Sigmoid colon (tissue), 7 donors: ENCODE measurements around the gene GAS6. TPM values are rescaled to one million over a fixed set of nuclear protein-coding genes. Genes with fewer than 3 reads are reported as not detected.

Experiments
- DNase-seq: peaks from one replicate; pipeline ENCODE4 v3.0.0-alpha.2; 2019
- H3K27ac ChIP-seq, 4 donors: fragments of 200-600 bp; sonication (generic); one replicate each; pipeline ENCODE4 v1.5.1; 2016 to 2019; ENCODE audit warnings: mild to moderate bottlenecking in 1 of 4
- H3K27me3 ChIP-seq, 3 donors: fragments of 200-600 bp; sonication (generic); one replicate each; pipeline ENCODE4 v1.5.1; 2019; ENCODE audit warnings: mild to moderate bottlenecking in 1 of 3
- H3K36me3 ChIP-seq, 4 donors: fragments of 200-600 bp; sonication (generic); one replicate each; pipeline ENCODE4 v1.5.1; 2016 to 2019
- H3K4me1 ChIP-seq, 4 donors: fragments of 200-600 bp; sonication (generic); one replicate each; pipeline ENCODE4 v1.5.1; 2017 to 2019
- H3K4me3 ChIP-seq, 4 donors: fragments of 200-600 bp; sonication (generic); one replicate each; pipeline ENCODE4 v1.5.1; 2017 to 2019; ENCODE audit warnings: mild to moderate bottlenecking in 2 of 4, moderate library complexity in 1 of 4
- H3K9me3 ChIP-seq, 4 donors: fragments of 200-600 bp in 3 of 4; sonication (generic) in 3 of 4; one replicate each; pipeline versions ENCODE4 v1.5.1 to v1.6.1; 2013 to 2019
- EP300 ChIP-seq, 4 donors: sonication (generic); formaldehyde crosslinking; IDR thresholded peaks; one replicate each; pipeline ENCODE4 v1.6.1; 2017; ENCODE audit warnings: antibody characterized with exemption in 4 of 4
- POLR2A ChIP-seq, 2 donors: fragments of 450-650 bp; IDR thresholded peaks; one replicate each; pipeline ENCODE4 v1.6.1; 2016; ENCODE audit warnings: antibody characterized with exemption in 2 of 2, mild to moderate bottlenecking in 2 of 2, moderate library complexity in 2 of 2
- POLR2AphosphoS5 ChIP-seq, 4 donors: sonication (generic); formaldehyde crosslinking; IDR thresholded peaks; one replicate each; pipeline ENCODE4 v1.6.1; 2017; ENCODE audit warnings: antibody characterized with exemption in 4 of 4
- WGBS, 2 donors: extraction: QIAGEN DNeasy Blood & Tissue Kit; methylation state at CpG; one replicate each; pipeline ENCODE4 v1.1.7; 2013; 5-methylcytosine and 5-hydroxymethylcytosine counted together
- intact Hi-C: fragments of 100-400 bp; cut with DNase I; formaldehyde crosslinking; loops from one replicate; pipeline ENCODE4 v1.15.1; 2023
- polyA plus RNA-seq, 3 donors: library from polyadenylated mRNA; stranded (reverse); fragments of 200-250 nt; gene quantifications; one replicate each; pipeline ENCODE4 v1.2.3, GENCODE V29; 2013
- total RNA-seq, 4 donors: library from RNA; depleted of rRNA; stranded (reverse); fragments of >200 nt; gene quantifications; one replicate each; pipeline ENCODE4 v1.1.0, GENCODE V29; 2016
- TF ChIP-seq, protein P1 (sequence below), 4 experiments: fragments of 450-650 bp in 3 of 4; fragments of 200-600 bp in 1 of 4; IDR thresholded peaks; one replicate each; pipeline ENCODE4 v1.5.1; 2016 to 2019; ENCODE audit warnings: antibody characterized with exemption in 4 of 4, mild to moderate bottlenecking in 3 of 4, moderate library complexity in 2 of 4
- donor health status: healthy with polysubstance abuse.
- donor health status: Bipolar disorder and iron deficiency.
- donor health status: healthy.

The GAS6 gene
- total and polyA plus RNA-seq, 7 donors = 27.0 to 105 (median 58.1) TPM

DNA sequence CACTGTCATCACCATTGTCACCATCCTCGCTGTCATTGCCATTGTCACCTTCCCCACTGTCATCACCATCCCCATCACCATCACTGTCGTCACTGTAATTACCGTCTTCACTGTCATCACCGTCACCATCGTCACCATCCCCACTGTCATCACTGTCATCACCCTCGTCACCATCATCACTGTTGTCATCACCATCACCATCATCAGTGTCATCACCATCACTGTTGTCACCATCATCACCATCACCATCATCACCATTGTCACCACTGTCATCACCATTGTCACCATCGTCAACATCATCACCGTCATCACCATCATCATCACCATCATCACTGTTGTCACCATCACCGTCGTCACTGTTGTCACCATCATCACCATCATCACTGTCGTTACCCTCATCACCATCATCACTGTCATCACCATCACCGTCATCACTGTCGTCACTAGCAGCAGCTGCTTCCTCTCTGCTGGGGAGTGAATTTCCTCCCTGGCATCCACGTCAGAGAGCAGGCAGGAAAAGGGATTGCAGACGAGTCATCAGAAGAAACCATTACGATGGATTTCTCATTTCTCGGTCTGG, 77.5 kb downstream of the GAS6 start:
- Histone ChIP-seq H3K36me3 (no peaks in the 10 kb centered on the region), H3K27ac (no peak overlapping the region), H3K4me3 (no peak overlapping the region), H3K9me3 (no peaks in the 10 kb centered on the region), H3K4me1 (no peaks in the 10 kb centered on the region), H3K27me3 (peaks cover 0 to 11% (median 0%) of the 10 kb centered on the region in 3 donors)
- 84 to 92% methylated on average over 17 of the region's 17 CpGs for WGBS, 2 donors
- DNase-seq = no peak
- intact Hi-C loops = no loop called here
- no peak for TF ChIP-seq POLR2AphosphoS5 (IDR thresholded peaks at IDR 0.05)
- TF ChIP-seq, protein P1, sequence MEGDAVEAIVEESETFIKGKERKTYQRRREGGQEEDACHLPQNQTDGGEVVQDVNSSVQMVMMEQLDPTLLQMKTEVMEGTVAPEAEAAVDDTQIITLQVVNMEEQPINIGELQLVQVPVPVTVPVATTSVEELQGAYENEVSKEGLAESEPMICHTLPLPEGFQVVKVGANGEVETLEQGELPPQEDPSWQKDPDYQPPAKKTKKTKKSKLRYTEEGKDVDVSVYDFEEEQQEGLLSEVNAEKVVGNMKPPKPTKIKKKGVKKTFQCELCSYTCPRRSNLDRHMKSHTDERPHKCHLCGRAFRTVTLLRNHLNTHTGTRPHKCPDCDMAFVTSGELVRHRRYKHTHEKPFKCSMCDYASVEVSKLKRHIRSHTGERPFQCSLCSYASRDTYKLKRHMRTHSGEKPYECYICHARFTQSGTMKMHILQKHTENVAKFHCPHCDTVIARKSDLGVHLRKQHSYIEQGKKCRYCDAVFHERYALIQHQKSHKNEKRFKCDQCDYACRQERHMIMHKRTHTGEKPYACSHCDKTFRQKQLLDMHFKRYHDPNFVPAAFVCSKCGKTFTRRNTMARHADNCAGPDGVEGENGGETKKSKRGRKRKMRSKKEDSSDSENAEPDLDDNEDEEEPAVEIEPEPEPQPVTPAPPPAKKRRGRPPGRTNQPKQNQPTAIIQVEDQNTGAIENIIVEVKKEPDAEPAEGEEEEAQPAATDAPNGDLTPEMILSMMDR (IDR thresholded peaks at IDR 0.05) = no peak
- TF ChIP-seq POLR2A (IDR thresholded peaks at IDR 0.05) = no peak
- TF ChIP-seq EP300 (IDR thresholded peaks at IDR 0.05) = no peak

DNA sequence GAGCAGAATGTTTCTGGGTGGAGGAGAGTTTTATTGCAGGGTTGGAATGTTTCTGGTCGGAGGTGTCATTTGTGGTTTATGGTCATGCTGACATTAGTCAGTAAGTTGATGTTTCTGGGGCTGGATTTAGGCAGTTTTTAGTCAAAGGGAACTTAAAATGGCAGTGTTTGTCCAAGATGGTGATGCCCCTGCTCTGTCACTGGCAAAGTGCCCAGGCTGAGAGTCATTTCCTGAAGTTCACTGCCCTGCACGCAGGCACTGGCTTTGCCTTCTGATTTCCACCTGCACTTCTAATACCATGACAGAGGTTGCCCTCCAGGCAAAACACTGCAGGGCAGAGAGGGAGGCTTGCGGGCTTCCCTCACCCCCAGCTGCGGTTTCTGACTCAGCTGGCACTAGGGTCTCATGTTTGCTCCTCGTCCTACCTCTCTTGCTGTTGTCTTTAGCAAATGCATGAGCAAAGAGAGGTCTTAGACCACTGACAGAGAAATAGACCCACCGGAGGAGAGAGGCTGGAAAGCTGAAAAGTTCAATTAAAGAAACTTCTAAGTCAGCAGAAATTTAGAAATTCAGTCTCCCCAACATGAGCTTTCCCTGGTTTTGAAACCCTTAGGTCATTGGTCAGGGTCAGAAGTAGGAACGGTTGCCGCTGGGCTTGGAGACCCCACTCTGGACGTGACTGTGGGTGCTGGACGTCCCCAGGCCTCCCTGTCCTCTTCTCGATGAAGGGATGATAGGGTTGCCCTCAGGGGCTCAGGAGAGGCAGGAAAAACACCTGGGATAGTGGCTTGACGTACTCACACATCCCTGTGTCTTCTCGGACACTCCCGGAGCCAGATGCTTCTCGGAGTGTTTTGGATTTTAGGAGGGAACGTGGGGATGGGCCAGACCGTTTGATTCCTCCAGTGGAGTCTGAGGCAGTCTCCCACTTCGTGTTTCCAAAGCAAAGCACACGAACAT, 78.5 kb downstream of the GAS6 start:
- no peaks in the 10 kb centered on the region for H3K36me3 ChIP-seq
- intact Hi-C loops = no loop called here
- DNase-seq = no peak
- H3K4me3 ChIP-seq = no peak overlapping the region
- no peaks in the 10 kb centered on the region for H3K4me1 ChIP-seq
- no peaks in the 10 kb centered on the region for H3K9me3 ChIP-seq
- TF ChIP-seq EP300 (IDR thresholded peaks at IDR 0.05) (no peak), POLR2A (IDR thresholded peaks at IDR 0.05) (no peak), POLR2AphosphoS5 (IDR thresholded peaks at IDR 0.05) (no peak)
- TF ChIP-seq, protein P1 (IDR thresholded peaks at IDR 0.05) = no peak
- peaks cover 0 to 3% (median 0%) of the 10 kb centered on the region in 3 donors for H3K27me3 ChIP-seq
- no peak overlapping the region for H3K27ac ChIP-seq
- WGBS, 2 donors = 80 to 83% methylated on average over 19 of the region's 19 CpGs

DNA sequence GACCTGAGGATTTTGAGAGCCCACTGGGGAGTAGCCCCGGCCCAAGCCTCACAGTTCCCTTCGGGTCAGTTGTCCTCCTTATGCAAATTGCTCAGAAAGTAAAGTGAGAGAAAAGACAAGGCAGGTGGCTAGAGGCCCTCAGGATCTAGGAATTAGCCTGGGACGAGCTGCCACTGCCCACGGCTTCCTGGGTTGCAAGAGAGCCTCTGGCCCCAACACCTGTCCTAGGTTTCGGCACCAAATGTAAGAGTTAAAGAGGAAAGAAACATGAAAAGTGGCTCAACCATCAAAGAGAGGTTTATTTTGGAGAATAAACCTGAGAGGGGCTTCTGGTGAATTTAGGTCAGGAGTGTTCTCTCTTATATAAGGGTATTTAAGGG, 79.2 kb downstream of the GAS6 start:
- no peak overlapping the region for H3K27ac ChIP-seq
- intact Hi-C loops = no loop called here
- DNase-seq = no peak

DNA sequence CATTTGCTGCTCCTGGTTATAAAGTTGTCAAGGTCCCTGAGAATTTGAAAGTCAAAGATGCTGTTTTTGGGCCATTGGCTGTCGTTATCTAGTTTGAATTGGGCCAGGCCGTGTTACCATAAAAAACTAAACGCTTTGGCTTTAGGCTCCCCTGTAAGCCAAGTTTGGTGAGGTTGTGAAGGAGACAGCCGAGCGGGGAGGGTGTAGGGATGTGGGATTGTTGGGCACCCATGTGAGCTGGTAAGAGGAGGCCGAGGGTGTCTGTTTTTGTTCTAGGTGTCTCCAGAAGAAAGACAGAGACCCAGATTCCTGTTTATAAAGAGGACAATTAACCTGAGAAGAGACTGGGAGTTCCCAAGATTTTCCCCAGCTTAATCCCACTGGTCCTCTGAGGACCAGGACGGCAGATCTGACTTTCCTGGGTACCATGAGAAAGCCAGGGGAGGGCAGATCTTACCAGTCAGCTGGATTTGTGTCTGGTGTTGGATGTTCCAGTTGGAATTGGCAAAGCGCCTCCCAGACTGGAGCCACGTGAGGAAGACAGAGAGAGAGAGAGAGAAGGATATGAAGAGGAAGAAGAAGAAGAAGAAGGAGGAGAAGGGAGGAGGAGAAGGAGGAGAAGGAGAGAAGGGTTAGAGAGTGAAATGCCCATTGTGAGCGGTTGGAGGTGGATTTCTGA, 79.8 kb downstream of the GAS6 start:
- Histone ChIP-seq H3K9me3 (no peaks in the 10 kb centered on the region), H3K27ac (no peak overlapping the region), H3K27me3 (peaks cover 0 to 3% (median 0%) of the 10 kb centered on the region in 3 donors), H3K4me3 (no peak overlapping the region), H3K36me3 (no peaks in the 10 kb centered on the region), H3K4me1 (no peaks in the 10 kb centered on the region)
- 85 to 87% methylated on average over 10 of the region's 10 CpGs for WGBS, 2 donors
- TF ChIP-seq POLR2AphosphoS5 (IDR thresholded peaks at IDR 0.05) = no peak
- TF ChIP-seq, protein P1 (IDR thresholded peaks at IDR 0.05) = no peak
- no peak for TF ChIP-seq EP300 (IDR thresholded peaks at IDR 0.05)
- no peak for TF ChIP-seq POLR2A (IDR thresholded peaks at IDR 0.05)
- intact Hi-C loops = no loop called here
- no peak for DNase-seq

More for the DNA sequence above, 79.2 kb downstream of the GAS6 start:
- Histone ChIP-seq H3K4me1 (no peaks in the 10 kb centered on the region), H3K9me3 (no peaks in the 10 kb centered on the region), H3K27me3 (peaks cover 0 to 3% (median 0%) of the 10 kb centered on the region in 3 donors), H3K4me3 (no peak overlapping the region), H3K36me3 (no peaks in the 10 kb centered on the region)
- TF ChIP-seq POLR2A (IDR thresholded peaks at IDR 0.05) (no peak), POLR2AphosphoS5 (IDR thresholded peaks at IDR 0.05) (no peak), EP300 (IDR thresholded peaks at IDR 0.05) (no peak)
- TF ChIP-seq, protein P1 (IDR thresholded peaks at IDR 0.05) = no peak
- 83 to 84% methylated on average over 5 of the region's 5 CpGs for WGBS, 2 donors
